Motor neuron (in vitro differentiated cells): ENCODE measurements around the gene GAS5. TPM values are rescaled to one million over a fixed set of nuclear protein-coding genes. Genes with fewer than 3 reads are reported as not detected.
"Not testable (repeated sequence)": the region's sequence is repeated elsewhere in the genome, so short reads cannot be mapped to it uniquely, and the experiment has no call there.

Source experiments
- ATAC-seq, 8 experiments: fragments of 200-7000 bp; cut with Tn5 transposase; replicated peaks in 6 of 8; 2 replicates each; pipeline ENCODE4 v1.8.0; 2021; ENCODE audit warnings: mild to moderate bottlenecking in 8 of 8, moderate library complexity in 8 of 8
- H3K27ac ChIP-seq, 2 donors: fragments of 250-450 bp; sonication (Bioruptor Pico); 2 replicates each; pipeline ENCODE4 v1.9.0; 2021; ENCODE audit warnings: antibody characterized with exemption in 2 of 2, mild to moderate bottlenecking in 2 of 2, moderate library complexity in 1 of 2
- H3K4me1 ChIP-seq, 2 donors: fragments of 250-450 bp; sonication (Bioruptor Pico); replicated peaks in 1 of 2; 2 replicates each; pipeline ENCODE4 v1.6.1; 2021; ENCODE audit warnings: antibody characterized with exemption in 2 of 2, mild to moderate bottlenecking in 2 of 2, moderate library complexity in 1 of 2
- H3K4me3 ChIP-seq, 5 donors: fragments of 250-450 bp; sonication (Bioruptor Pico); 2 replicates each; pipeline ENCODE4 v1.9.0; 2021; ENCODE audit warnings: antibody characterized with exemption in 5 of 5, mild to moderate bottlenecking in 5 of 5, moderate library complexity in 4 of 5
- WGBS, 10 experiments: fragments of 450-650 bp; shearing (Covaris generic); methylation state at CpG; one replicate each; pipeline ENCODE4 v1.0.0; 2022; 5-methylcytosine and 5-hydroxymethylcytosine counted together
- in situ Hi-C, 9 experiments: fragments of 400-800 bp; cut with MboI; loops; one replicate each; pipeline ENCODE4 v1.15.0; 2021; ENCODE audit warnings: low sequenced_read_pairs in 9 of 9, low pct_unique_long_range_greater_than_20kb in 2 of 9; ENCODE audit not compliant: unreplicated experiment in 9 of 9
- total RNA-seq, 8 experiments: library from RNA; unstranded; fragments of 300-600 nt; gene quantifications; 2 replicates each; pipeline versions ENCODE4 v1.2.3 to v1.2.4, GENCODE V29; 2022

Gene GAS5
- total RNA-seq, 8 experiments from 2014 or later = 711 to 2,769 (median 1,186) TPM

GRCh38 chr1:173866413-173867115, 1.2 kb downstream of the GAS5 start:
- Histone ChIP-seq H3K4me1 (peaks cover 4 to 26% of the 10 kb centered on the region in 2 donors), H3K27ac (peak overlapping the region; percentile 50 to 74), H3K4me3 (peak overlapping the region; percentile 60 to 81 (median 75))
- WGBS, 10 experiments = 0 to 10% (median 0%) methylated on average over 1 to 2 of the region's 2 CpGs
- in situ Hi-C loops = no loop called here
- no peak for ATAC-seq

GRCh38 chr1:173865468-173866164, 2.2 kb downstream of the GAS5 start:
- no peak overlapping the region for H3K27ac ChIP-seq
- H3K4me1 ChIP-seq = peaks cover 4 to 26% of the 10 kb centered on the region in 2 donors
- no peak for ATAC-seq
- in situ Hi-C loops = no loop called here
- H3K4me3 ChIP-seq = peak overlapping the region in 4 of 5 donors; percentile 60 to 81 (median 76)
- 0 to 50% (median 12%) methylated on average over 1 to 4 of the region's 4 CpGs for whole genome bisulfite sequencing, 10 experiments

GRCh38 chr1:173864179-173864867, 3.5 kb downstream of the GAS5 start:
- Histone ChIP-seq H3K27ac (no peak overlapping the region), H3K4me1 (peaks cover 4 to 24% of the 10 kb centered on the region in 2 donors), H3K4me3 (no peak overlapping the region)
- WGBS, 10 experiments = 55 to 100% (median 91%) methylated on average over 1 to 5 of the region's 5 CpGs
- in situ Hi-C loops = no loop called here
- no peak for ATAC-seq

GRCh38 chr1:173863224-173864161, 4.3 kb downstream of the GAS5 start:
- H3K27ac ChIP-seq = no peak overlapping the region
- in situ Hi-C loops = no loop called here
- no peak for ATAC-seq
- H3K4me3 ChIP-seq = no peak overlapping the region
- H3K4me1 ChIP-seq = peaks cover 4 to 19% of the 10 kb centered on the region in 2 donors

GRCh38 chr1:173862769-173863223, 5.0 kb downstream of the GAS5 start:
- no peak overlapping the region for H3K27ac ChIP-seq
- H3K4me1 ChIP-seq = peaks cover 4 to 19% of the 10 kb centered on the region in 2 donors
- ATAC-seq = no peak
- WGBS, 10 experiments = 45 to 75% (median 65%) methylated on average over 1 to 8 of the region's 8 CpGs; no CpG with 5 or more reads in 1 of the 10 experiments
- no peak overlapping the region for H3K4me3 ChIP-seq
- in situ Hi-C loops = no loop called here

GRCh38 chr1:173862146-173862768, 5.5 kb downstream of the GAS5 start:
- H3K4me3 ChIP-seq, in situ Hi-C loops, H3K27ac ChIP-seq: not testable (repeated sequence)
- H3K4me1 ChIP-seq = peaks cover 4 to 19% of the 10 kb centered on the region in 2 donors
- peak in 5 of 8 experiments; percentile 8 to 14 (median 11) for ATAC-seq
- 42 to 90% (median 78%) methylated on average over 1 to 10 of the region's 13 CpGs; no CpG with 5 or more reads in 1 of the 10 experiments for WGBS, 10 experiments

GRCh38 chr1:173861731-173862145, 6.1 kb downstream of the GAS5 start:
- 73 to 100% (median 93%) methylated on average over 2 to 7 of the region's 7 CpGs; no CpG with 5 or more reads in 3 of the 10 experiments for WGBS, 10 experiments
- in situ Hi-C loops = no loop called here
- peak in 6 of 8 experiments; percentile 11 to 35 (median 18) for ATAC-seq
- peaks cover 4 to 17% of the 10 kb centered on the region in 2 donors for H3K4me1 ChIP-seq
- H3K27ac ChIP-seq = no peak overlapping the region
- no peak overlapping the region for H3K4me3 ChIP-seq

GRCh38 chr1:173860065-173860464, 7.7 kb downstream of the GAS5 start:
- Histone ChIP-seq H3K27ac (no peak overlapping the region), H3K4me3 (no peak overlapping the region), H3K4me1 (peaks cover 0 to under 1% of the 10 kb centered on the region in 2 donors)
- in situ Hi-C loops = no loop called here
- no peak for ATAC-seq
- WGBS, 10 experiments = 83 to 100% (median 94%) methylated on average over 1 of the region's 1 CpG; no CpG with 5 or more reads in 4 of the 10 experiments

- H3K4me3 ChIP-seq, ATAC-seq, H3K27ac ChIP-seq, in situ Hi-C loops, H3K4me1 ChIP-seq: not testable (repeated sequence)
- WGBS, 10 experiments = 92 to 100% (median 96%) methylated on average over 1 to 5 of the region's 5 CpGs; no CpG with 5 or more reads in 1 of the 10 experiments
These were observed 8.2 kb downstream of the GAS5 start for GRCh38 chr1:173859547-173859946.

- Histone ChIP-seq H3K27ac (no peak overlapping the region), H3K4me1 (no peaks in the 10 kb centered on the region), H3K4me3 (no peak overlapping the region)
- 60 to 100% (median 93%) methylated on average over 2 to 4 of the region's 4 CpGs for WGBS, 10 experiments
- peak in 1 of 8 experiments; percentile 2 for ATAC-seq
- in situ Hi-C loops = no loop called here
These were observed 10.3 kb downstream of the GAS5 start for GRCh38 chr1:173857363-173857917.

- ATAC-seq = peak in 1 of 8 experiments; percentile 20
- WGBS, 10 experiments = 89 to 100% (median 96%) methylated on average over 1 to 2 of the region's 2 CpGs; no CpG with 5 or more reads in 1 of the 10 experiments
- H3K27ac ChIP-seq = no peak overlapping the region
- no peaks in the 10 kb centered on the region for H3K4me1 ChIP-seq
- in situ Hi-C loops = no loop called here
- H3K4me3 ChIP-seq = no peak overlapping the region
These were observed 10.9 kb downstream of the GAS5 start for GRCh38 chr1:173856903-173857302.
